Heart left ventricle (tissue), 13 donors: ENCODE results near the gene ABHD5.

Experiments used
- CTCF ChIP-seq, 12 donors: fragments of 200-600 bp; sonication (generic) in 4 of 12; IDR thresholded peaks; one replicate each; pipeline versions ENCODE4 v1.5.0 to v1.8.0; 2018 to 2022; ENCODE audit warnings: antibody characterized with exemption in 12 of 12, mild to moderate bottlenecking in 5 of 12
- POLR2A ChIP-seq, 2 donors: fragments of 450-650 bp; IDR thresholded peaks; one replicate each; pipeline ENCODE4 v1.6.1; 2017; ENCODE audit warnings: antibody characterized with exemption in 2 of 2, mild to moderate bottlenecking in 2 of 2, moderate library complexity in 2 of 2
- donor health status: ischemic (EF 13 %, LVEDD 7.1; RV severe dilation, severe dysfunction).
- donor health status: DM: no; HTN: yes; CAD: no.
- donor health status: DM: no; HTN: no; CAD: no.
- donor health status: ischemic (EF 25% LVEDD 6.9; RV normal size, moderate dysfunction).
- donor health status: ischemic (EF 25% LVEDD 5.7; RV mildly dilated, moderate dysfunction).
- donor health status: ischemic (EF 35%, LVEDD 5.7; RV mildly dilated, moderate dysfunction).
- donor health status: nonischemic (EF 11% LVEDD 7.7; RV severe dilation, severe dysfunction).
- donor health status: DM: yes; HTN: yes; CAD: no.
- donor health status: PGD.
- donor health status: ischemic (EF 29% LVEDD 5.4; RV normal size, mild dysfunction).
- donor health status: nonischemic (EF 23%, LVEDD 6.1; RV moderate dilation, normal function).

DNA sequence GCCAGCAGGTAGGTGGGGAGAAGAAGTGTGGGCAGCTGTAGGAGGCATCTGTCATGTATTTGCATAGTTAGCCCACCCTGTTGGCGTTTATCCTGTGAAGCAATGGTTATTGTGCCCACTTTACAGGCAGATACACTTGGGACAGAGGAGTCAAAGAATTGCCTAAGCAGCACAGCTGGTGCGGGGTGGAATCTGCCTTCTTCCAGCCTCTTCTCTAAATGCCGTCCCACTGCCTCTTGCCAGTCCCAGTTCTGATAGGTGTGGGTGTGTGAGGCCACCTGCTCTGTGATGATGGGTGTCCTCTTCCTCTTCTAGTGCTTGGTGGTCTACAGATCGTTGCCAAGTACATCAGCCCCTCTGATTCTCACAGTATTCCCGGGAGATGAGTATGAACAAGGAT is 80.9 kb downstream of the ABHD5 start:
- TF ChIP-seq CTCF (IDR thresholded peaks at IDR 0.05): no peak
- no peak for TF ChIP-seq POLR2A (IDR thresholded peaks at IDR 0.05)
